ENCODE results near the gene MOCS3. TPM values are rescaled to one million over a fixed set of nuclear protein-coding genes. Genes with fewer than 3 reads are reported as not detected.

MOCS3 gene
- total RNA-seq, 5 donors from 2014 or later (not counting 1 experiment from before 2014, with no cell fraction given) = 2.6 to 8.3 (median 7.6) TPM

- Histone ChIP-seq H3K36me3 (ENCODE audit: control insufficient read depth in 2 of 2, extremely low read depth in 1 of 2, insufficient read depth in 1 of 2, low read length in 1 of 2) (peaks cover 0 to 21% of the 10 kb centered on the region in 2 donors), H3K27ac (ENCODE audit: low read length) (peak overlapping the region; percentile 39), H3K27me3 (replicated peaks in 1 of 2; ENCODE audit: control insufficient read depth in 2 of 2, extremely low read depth in 1 of 2, insufficient read depth in 2 of 2, low read length in 1 of 2) (no peaks in the 10 kb centered on the region), H3K4me1 (ENCODE audit: control insufficient read depth in 1 of 2, extremely low read depth in 1 of 2, insufficient read depth in 2 of 2, low read length in 2 of 2) (peaks cover 31 to 34% of the 10 kb centered on the region in 2 experiments), H3K4me3 (ENCODE audit: control insufficient read depth in 1 of 2, extremely low read depth in 1 of 2, low read length in 1 of 2) (peak overlapping the region; percentile 74 to 91), H3K9me3 (no peaks in the 10 kb centered on the region)
- ChIA-PET POLR2A (interaction anchor here (0.6 to 2.1 kb wide), 12 partner anchors 12 to 1254 kb away, joined by 3 to 41 read pairs (median 6); partner anchors contain the start of genes DPM1 (in 2 of the 2) and MOCS3 (in 2 of the 2)), CTCF (interaction anchor here (0.6 to 4.1 kb wide), 24 partner anchors 10 to 1291 kb away, joined by 3 to 56 read pairs (median 5); partner anchors contain the start of genes BCAS4 (in 2 of the 2), DPM1 (in 2 of the 2) and MOCS3 (in 1 of the 2))
- peak in 14 of 35 experiments; percentile 2 to 31 (median 10) for DNase-seq
- Mint-ChIP-seq H3K4me1 (peaks cover 48 to 52% (median 49%) of the 10 kb centered on the region in 3 donors), H3K9me3 (no peaks in the 10 kb centered on the region), H3K27me3 (no peaks in the 10 kb centered on the region), H3K4me3 (peak overlapping the region; percentile 93 to 96 (median 95)), H3K36me3 (peaks cover 32% of the 10 kb centered on the region), H3K27ac (peak overlapping the region; percentile 91 to 92)
- under 1% methylated on average over 73 of the region's 79 CpGs for WGBS (ENCODE audit: insufficient coverage)
- ATAC-seq (replicated peaks in 1 of 4) = peak in 1 of 4 experiments; percentile 18
Observed at GRCh38 chr20:50930139-50930975, 28.3 kb upstream of the MOCS3 start.

- H3K27ac Mint-ChIP-seq = peak overlapping the region; percentile 86 to 98
- Histone ChIP-seq H3K27ac (ENCODE audit: low read length) (peak overlapping the region; percentile 100), H3K4me3 (ENCODE audit: control insufficient read depth in 1 of 2, extremely low read depth in 1 of 2, low read length in 1 of 2) (peak overlapping the region; percentile 91 to 95), H3K4me1 (ENCODE audit: control insufficient read depth in 1 of 2, extremely low read depth in 1 of 2, insufficient read depth in 2 of 2, low read length in 2 of 2) (peaks cover 25 to 33% of the 10 kb centered on the region in 2 experiments), H3K9me3 (no peaks in the 10 kb centered on the region), H3K27me3 (replicated peaks in 1 of 2; ENCODE audit: control insufficient read depth in 2 of 2, extremely low read depth in 1 of 2, insufficient read depth in 2 of 2, low read length in 1 of 2) (no peaks in the 10 kb centered on the region), H3K36me3 (ENCODE audit: control insufficient read depth in 2 of 2, extremely low read depth in 1 of 2, insufficient read depth in 1 of 2, low read length in 1 of 2) (peaks cover 0 to 21% of the 10 kb centered on the region in 2 donors)
- ATAC-seq (replicated peaks in 1 of 4) (peak; percentile 50 to 65 (median 54)), DNase-seq (peak in 23 of 35 experiments; percentile 50 to 88 (median 71))
- WGBS (ENCODE audit: insufficient coverage) = under 1% methylated on average over 21 of the region's 45 CpGs
- peak overlapping the region; percentile 84 to 96 (median 86) for H3K4me3 Mint-ChIP-seq
- H3K9me3 Mint-ChIP-seq = no peaks in the 10 kb centered on the region
- POLR2A ChIA-PET = interaction anchor here (0.6 to 2.1 kb wide), 10 partner anchors 10 to 1255 kb away, joined by 4 to 41 read pairs (median 6); partner anchors contain the start of genes DPM1 (in 2 of the 2), MOCS3 (in 2 of the 2) and BCAS4 (in 1 of the 2)
- H3K36me3 Mint-ChIP-seq = peaks cover 35% of the 10 kb centered on the region
- H3K27me3 Mint-ChIP-seq = no peaks in the 10 kb centered on the region
- H3K4me1 Mint-ChIP-seq = peaks cover 42 to 46% (median 43%) of the 10 kb centered on the region in 3 donors
- CTCF ChIA-PET = interaction anchor here (0.6 to 4.1 kb wide), 14 partner anchors 11 to 611 kb away, joined by 3 to 56 read pairs (median 7); partner anchors contain the start of genes BCAS4 (in 1 of the 2), DPM1 (in 1 of the 2) and MOCS3 (in 1 of the 2)
Observed at GRCh38 chr20:50930976-50931305, 27.7 kb upstream of the MOCS3 start.

GRCh38 chr20:50931306-50932015 is 27.2 kb upstream of the MOCS3 start, which contains the start of gene ADNP:
Gene ADNP, minus strand, starts transcription at chr20:50931437. Its CDS starts 27,441 bp downstream, at chr20:50903996.
- POLR2A ChIA-PET = interaction anchor here (0.6 to 2.1 kb wide), 10 partner anchors 11 to 1255 kb away, joined by 3 to 41 read pairs (median 6); partner anchors contain the start of genes DPM1 (in 2 of the 2), MOCS3 (in 2 of the 2) and BCAS4 (in 1 of the 2)
- peak; percentile 71 to 76 (median 73) for ATAC-seq (replicated peaks in 1 of 4)
- Histone ChIP-seq H3K4me1 (ENCODE audit: control insufficient read depth in 1 of 2, extremely low read depth in 1 of 2, insufficient read depth in 2 of 2, low read length in 2 of 2) (peaks cover 25 to 33% of the 10 kb centered on the region in 2 experiments), H3K27ac (ENCODE audit: low read length) (peak within 1 kb of the TSS; percentile 100), H3K27me3 (replicated peaks in 1 of 2; ENCODE audit: control insufficient read depth in 2 of 2, extremely low read depth in 1 of 2, insufficient read depth in 2 of 2, low read length in 1 of 2) (no peaks in the 10 kb centered on the region), H3K4me3 (ENCODE audit: control insufficient read depth in 1 of 2, extremely low read depth in 1 of 2, low read length in 1 of 2) (peak within 1 kb of the TSS; percentile 91 to 95), H3K36me3 (ENCODE audit: control insufficient read depth in 2 of 2, extremely low read depth in 1 of 2, insufficient read depth in 1 of 2, low read length in 1 of 2) (peaks cover 0 to 25% of the 10 kb centered on the region in 2 donors), H3K9me3 (no peaks in the 10 kb centered on the region)
- H3K4me1 Mint-ChIP-seq = peaks cover 37 to 42% (median 40%) of the 10 kb centered on the region in 3 donors
- under 1% methylated on average over 40 of the region's 58 CpGs for WGBS (ENCODE audit: insufficient coverage)
- peaks cover 35% of the 10 kb centered on the region for H3K36me3 Mint-ChIP-seq
- peak; percentile 73 to 95 (median 87) for DNase-seq
- CTCF ChIA-PET = interaction anchor here (0.6 to 4.1 kb wide), 15 partner anchors 10 to 623 kb away, joined by 3 to 56 read pairs (median 5); partner anchors contain the start of genes BCAS4 (in 1 of the 2), DPM1 (in 1 of the 2) and MOCS3 (in 1 of the 2)
- peak within 1 kb of the TSS; percentile 97 to 98 for H3K27ac Mint-ChIP-seq
- no peaks in the 10 kb centered on the region for H3K27me3 Mint-ChIP-seq
- no peaks in the 10 kb centered on the region for H3K9me3 Mint-ChIP-seq
- peak within 1 kb of the TSS; percentile 86 to 96 (median 87) for H3K4me3 Mint-ChIP-seq

DNA sequence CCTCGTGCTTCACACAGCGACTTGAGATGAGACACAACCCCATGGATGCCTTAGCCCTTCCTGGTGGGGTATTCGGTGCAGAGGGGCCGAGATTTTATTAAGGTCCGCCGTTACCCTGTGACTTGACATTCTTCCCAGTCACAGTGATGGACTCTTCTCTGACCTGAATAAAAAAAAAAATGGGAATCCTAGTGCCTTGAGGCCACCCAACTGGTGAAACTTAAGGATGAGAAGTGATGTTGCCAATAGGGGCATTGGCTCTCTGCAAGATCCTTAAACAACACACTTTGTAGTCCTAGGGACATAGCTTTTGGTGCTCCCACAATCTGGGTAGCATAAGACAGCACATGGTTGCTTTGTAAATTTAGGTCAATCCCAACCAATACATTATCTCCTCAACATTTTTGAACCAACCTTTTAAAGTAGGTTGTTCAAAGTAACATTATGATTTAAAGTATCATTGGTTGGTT is 26.6 kb upstream of the MOCS3 start:
- Mint-ChIP-seq H3K27me3 (no peaks in the 10 kb centered on the region), H3K9me3 (no peaks in the 10 kb centered on the region), H3K36me3 (peaks cover 38% of the 10 kb centered on the region), H3K4me1 (peaks cover 31 to 38% (median 36%) of the 10 kb centered on the region in 3 donors), H3K4me3 (peak overlapping the region; percentile 82 to 96 (median 86)), H3K27ac (peak overlapping the region; percentile 88 to 90)
- Histone ChIP-seq H3K4me1 (ENCODE audit: control insufficient read depth in 1 of 2, extremely low read depth in 1 of 2, insufficient read depth in 2 of 2, low read length in 2 of 2) (peaks cover 25 to 30% of the 10 kb centered on the region in 2 experiments), H3K27ac (ENCODE audit: low read length) (peak overlapping the region; percentile 100), H3K36me3 (ENCODE audit: control insufficient read depth in 2 of 2, extremely low read depth in 1 of 2, insufficient read depth in 1 of 2, low read length in 1 of 2) (peaks cover 0 to 28% of the 10 kb centered on the region in 2 donors), H3K4me3 (ENCODE audit: control insufficient read depth in 1 of 2, extremely low read depth in 1 of 2, low read length in 1 of 2) (peak overlapping the region; percentile 91 to 95), H3K9me3 (no peaks in the 10 kb centered on the region), H3K27me3 (replicated peaks in 1 of 2; ENCODE audit: control insufficient read depth in 2 of 2, extremely low read depth in 1 of 2, insufficient read depth in 2 of 2, low read length in 1 of 2) (no peaks in the 10 kb centered on the region)
- ChIA-PET POLR2A (interaction anchor here (0.6 to 2.1 kb wide), 6 partner anchors 11 to 784 kb away, joined by 3 to 41 read pairs (median 4); partner anchors contain the start of genes DPM1 (in 2 of the 2), MOCS3 (in 2 of the 2) and BCAS4 (in 1 of the 2)), CTCF (interaction anchor here in 1 of 2 donors (0.8 to 3.7 kb wide), 5 partner anchors 17 to 622 kb away, joined by 3 to 56 read pairs (median 12); partner anchors contain the start of genes BCAS4, DPM1 and MOCS3)
- WGBS (ENCODE audit: insufficient coverage) = 62% methylated on average over 4 of the region's 6 CpGs
- DNase-seq (no peak), ATAC-seq (replicated peaks in 1 of 4) (no peak)

DNA sequence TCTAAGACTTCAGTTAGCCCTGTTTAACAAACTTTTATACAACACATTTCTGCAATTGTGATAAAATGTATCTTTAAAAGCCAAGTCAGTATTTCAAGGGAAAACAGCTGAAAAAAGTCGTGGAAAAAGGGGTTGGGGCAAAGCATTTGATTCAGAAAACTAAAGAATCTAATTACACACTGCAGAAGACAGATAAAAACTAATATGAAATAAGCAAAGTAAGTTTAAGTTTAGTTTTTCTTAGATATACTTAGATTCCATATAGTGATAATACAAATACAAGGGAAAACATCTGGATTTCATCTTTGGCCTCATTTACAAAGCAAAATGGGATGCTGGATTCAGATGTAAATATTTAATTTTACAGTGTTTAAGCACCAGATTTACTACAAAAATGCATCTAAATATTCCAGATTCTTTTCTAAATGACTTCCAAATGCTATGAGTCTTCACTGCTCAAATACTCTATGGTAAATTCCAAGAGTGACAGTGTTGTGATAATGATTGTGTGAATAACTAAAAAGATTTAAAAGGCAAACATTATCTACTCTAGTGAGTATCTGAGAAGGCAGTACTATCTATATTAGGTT is 25.8 kb upstream of the MOCS3 start:
- no peaks in the 10 kb centered on the region for H3K9me3 Mint-ChIP-seq
- Histone ChIP-seq H3K36me3 (ENCODE audit: control insufficient read depth in 2 of 2, extremely low read depth in 1 of 2, insufficient read depth in 1 of 2, low read length in 1 of 2) (peaks cover 0 to 32% of the 10 kb centered on the region in 2 donors), H3K4me1 (ENCODE audit: control insufficient read depth in 1 of 2, extremely low read depth in 1 of 2, insufficient read depth in 2 of 2, low read length in 2 of 2) (peaks cover 24 to 25% of the 10 kb centered on the region in 2 experiments), H3K27ac (ENCODE audit: low read length) (peak overlapping the region; percentile 100), H3K9me3 (no peaks in the 10 kb centered on the region), H3K27me3 (replicated peaks in 1 of 2; ENCODE audit: control insufficient read depth in 2 of 2, extremely low read depth in 1 of 2, insufficient read depth in 2 of 2, low read length in 1 of 2) (no peaks in the 10 kb centered on the region), H3K4me3 (ENCODE audit: control insufficient read depth in 1 of 2, extremely low read depth in 1 of 2, low read length in 1 of 2) (no peak overlapping the region)
- H3K4me1 Mint-ChIP-seq = peaks cover 23 to 30% (median 28%) of the 10 kb centered on the region in 3 donors
- H3K27me3 Mint-ChIP-seq = no peaks in the 10 kb centered on the region
- ChIA-PET POLR2A (interaction anchor here (0.6 to 2.1 kb wide), 3 partner anchors 9 to 785 kb away, joined by 3 to 41 read pairs (median 3); partner anchors contain the start of genes DPM1 (in 1 of the 2) and MOCS3 (in 1 of the 2)), CTCF (interaction anchor here in 1 of 2 donors (1.1 kb wide), 1 partner anchor 26 kb away, joined by 4 read pairs; the partner anchor contains the start of genes DPM1 and MOCS3)
- no CpG with 5 or more reads among the region's 1 CpG for WGBS (ENCODE audit: insufficient coverage)
- ATAC-seq (replicated peaks in 1 of 4) (no peak), DNase-seq (no peak)
- H3K4me3 Mint-ChIP-seq = peak overlapping the region; percentile 82 to 96 (median 86)
- H3K27ac Mint-ChIP-seq = peak overlapping the region; percentile 88 to 90
- peaks cover 35% of the 10 kb centered on the region for H3K36me3 Mint-ChIP-seq

All from T-cell (primary cell).